ENCODE results near the gene TAF1C.

TAF1C gene

GRCh38 chr16:84138824-84139627 is 47.8 kb downstream of the TAF1C start:
- H3K27me3 Mint-ChIP-seq = no peaks in the 10 kb centered on the region
- H3K27ac Mint-ChIP-seq = peak overlapping the region in 1 of 2 donors; percentile 20
- peak overlapping the region; percentile 63 to 68 for H3K4me3 Mint-ChIP-seq
- peaks cover 64% of the 10 kb centered on the region for H3K4me1 Mint-ChIP-seq
- ATAC-seq = peak; percentile 99
- no peaks in the 10 kb centered on the region for H3K9me3 Mint-ChIP-seq
- peak; percentile 43 to 71 for DNase-seq

GRCh38 chr16:84138500-84138823 is 48.4 kb downstream of the TAF1C start:
- Mint-ChIP-seq H3K27ac (no peak overlapping the region), H3K27me3 (no peaks in the 10 kb centered on the region), H3K9me3 (no peaks in the 10 kb centered on the region), H3K4me3 (peak overlapping the region in 1 of 2 donors; percentile 63), H3K4me1 (peaks cover 60% of the 10 kb centered on the region)
- ATAC-seq (no peak), DNase-seq (no peak)

GRCh38 chr16:84137769-84138357 is 49.0 kb downstream of the TAF1C start:
- Mint-ChIP-seq H3K27ac (no peak overlapping the region), H3K4me1 (peaks cover 62% of the 10 kb centered on the region), H3K4me3 (no peak overlapping the region), H3K27me3 (no peaks in the 10 kb centered on the region), H3K9me3 (no peaks in the 10 kb centered on the region)
- no peak for DNase-seq
- no peak for ATAC-seq

- ATAC-seq = no peak
- Mint-ChIP-seq H3K27me3 (no peaks in the 10 kb centered on the region), H3K4me1 (peaks cover 66% of the 10 kb centered on the region), H3K27ac (no peak overlapping the region), H3K4me3 (peak overlapping the region in 1 of 2 donors; percentile 24), H3K9me3 (no peaks in the 10 kb centered on the region)
- DNase-seq = no peak
Measured at GRCh38 chr16:84137287-84137686, 49.6 kb downstream of the TAF1C start.

- Mint-ChIP-seq H3K9me3 (no peaks in the 10 kb centered on the region), H3K27me3 (no peaks in the 10 kb centered on the region), H3K4me1 (peaks cover 61% of the 10 kb centered on the region), H3K27ac (no peak overlapping the region), H3K4me3 (peak overlapping the region in 1 of 2 donors; percentile 23)
- DNase-seq (no peak), ATAC-seq (no peak)
Measured at GRCh38 chr16:84136331-84137125, 50.3 kb downstream of the TAF1C start.

- Mint-ChIP-seq H3K9me3 (no peaks in the 10 kb centered on the region), H3K27ac (no peak overlapping the region), H3K27me3 (no peaks in the 10 kb centered on the region), H3K4me3 (no peak overlapping the region), H3K4me1 (peaks cover 31% of the 10 kb centered on the region)
- no peak for ATAC-seq
- no peak for DNase-seq
Measured at GRCh38 chr16:84132527-84133285, 54.2 kb downstream of the TAF1C start.

GRCh38 chr16:84131117-84131516 is 55.7 kb downstream of the TAF1C start:
- ATAC-seq (no peak), DNase-seq (no peak)
- Mint-ChIP-seq H3K27ac (no peak overlapping the region), H3K4me3 (no peak overlapping the region), H3K27me3 (no peaks in the 10 kb centered on the region), H3K9me3 (no peaks in the 10 kb centered on the region), H3K4me1 (peaks cover 15% of the 10 kb centered on the region)
